ENCODE results near the gene ZCCHC3.
"Not testable (repeated sequence)": the region's sequence is repeated elsewhere in the genome, so short reads cannot be mapped to it uniquely, and the experiment has no call there.

ZCCHC3 gene

GRCh38 chr20:297098-297924 lies at the start of gene ZCCHC3:
TSS of gene ZCCHC3 (plus strand) at chr20:297570. CDS start at chr20:297587, 17 bp downstream.
- H3K9me3 Mint-ChIP-seq = no peaks in the 10 kb centered on the region
- peaks cover 44% of the 10 kb centered on the region for H3K4me1 Mint-ChIP-seq (ENCODE audit: low read depth)
- peak; percentile 87 for DNase-seq
- H3K27ac Mint-ChIP-seq = peak within 1 kb of the TSS; percentile 98
- H3K36me3 Mint-ChIP-seq (ENCODE audit: low read depth) = peaks cover 50% of the 10 kb centered on the region
- peak within 1 kb of the TSS; percentile 91 for H3K4me3 Mint-ChIP-seq
- no peaks in the 10 kb centered on the region for H3K27me3 Mint-ChIP-seq

GRCh38 chr20:251354-251753 lies 46.0 kb upstream of the ZCCHC3 start:
- Mint-ChIP-seq H3K4me3 (no peak overlapping the region), H3K9me3 (no peaks in the 10 kb centered on the region), H3K27ac (no peak overlapping the region), H3K36me3 (ENCODE audit: low read depth) (no peaks in the 10 kb centered on the region), H3K27me3 (no peaks in the 10 kb centered on the region), H3K4me1 (ENCODE audit: low read depth) (peaks cover 6% of the 10 kb centered on the region)
- DNase-seq = no peak

DNA sequence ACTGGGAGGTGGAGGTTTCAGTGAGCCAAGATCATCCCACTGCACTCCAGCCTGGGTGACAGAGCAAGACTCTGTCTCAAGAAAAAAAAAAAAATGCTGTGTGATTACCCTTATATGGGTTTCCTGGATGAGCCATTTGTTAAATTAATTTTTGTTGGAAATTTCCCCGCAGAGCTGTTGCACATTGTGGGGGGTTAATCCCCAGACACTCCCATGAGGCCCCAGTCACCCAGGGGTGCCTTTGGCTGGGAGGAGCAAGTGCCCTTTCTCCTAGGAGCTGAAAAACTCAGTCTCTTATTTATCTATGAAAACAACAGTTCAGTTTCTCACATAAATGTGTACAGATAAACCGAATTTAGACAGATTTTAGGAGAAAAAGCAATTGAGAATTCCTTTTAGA lies 44.6 kb upstream of the ZCCHC3 start:
- H3K36me3 Mint-ChIP-seq (ENCODE audit: low read depth) = no peaks in the 10 kb centered on the region
- no peak overlapping the region for H3K27ac Mint-ChIP-seq
- H3K27me3 Mint-ChIP-seq = no peaks in the 10 kb centered on the region
- no peaks in the 10 kb centered on the region for H3K9me3 Mint-ChIP-seq
- H3K4me3 Mint-ChIP-seq = no peak overlapping the region
- H3K4me1 Mint-ChIP-seq (ENCODE audit: low read depth) = peaks cover 6% of the 10 kb centered on the region
- no peak for DNase-seq

GRCh38 chr20:253447-253846 lies 43.9 kb upstream of the ZCCHC3 start:
- not testable (repeated sequence) for H3K4me3 Mint-ChIP-seq; H3K4me1 Mint-ChIP-seq (ENCODE audit: low read depth); H3K27ac Mint-ChIP-seq; DNase-seq; H3K27me3 Mint-ChIP-seq; H3K36me3 Mint-ChIP-seq (ENCODE audit: low read depth); H3K9me3 Mint-ChIP-seq

DNA sequence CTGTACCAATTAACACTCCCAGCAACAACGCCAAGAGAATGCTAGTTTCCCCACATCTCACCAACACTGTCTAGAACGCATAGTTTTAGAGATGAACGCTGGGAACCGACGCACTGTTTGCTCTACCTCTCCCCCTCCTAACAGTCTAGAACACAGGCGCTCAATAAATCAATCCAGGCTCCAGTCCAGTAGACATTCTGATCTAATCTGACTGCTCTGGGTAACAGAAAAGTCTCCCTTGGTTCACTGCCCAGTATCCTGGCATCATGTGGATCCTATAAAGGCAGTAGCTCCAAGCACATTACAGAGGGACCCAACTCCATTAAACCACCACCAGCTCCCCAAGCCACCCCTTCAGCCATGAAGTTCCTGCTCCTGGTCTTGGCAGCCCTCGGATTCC lies 40.0 kb upstream of the ZCCHC3 start, which contains the start of gene DEFB132:
Gene DEFB132 (plus strand): TSS at position 306 of the 400 bp plus-strand sequence. CDS start 55 bp downstream, at position 361.
- Mint-ChIP-seq H3K36me3 (ENCODE audit: low read depth) (no peaks in the 10 kb centered on the region), H3K27me3 (no peaks in the 10 kb centered on the region), H3K27ac (peak within 1 kb of the TSS; percentile 24), H3K4me3 (no peak within 1 kb of the TSS), H3K4me1 (ENCODE audit: low read depth) (peaks cover 12% of the 10 kb centered on the region), H3K9me3 (no peaks in the 10 kb centered on the region)
- DNase-seq = no peak

- H3K9me3 Mint-ChIP-seq = no peaks in the 10 kb centered on the region
- H3K27ac Mint-ChIP-seq = peak overlapping the region; percentile 24
- H3K4me1 Mint-ChIP-seq (ENCODE audit: low read depth) = peaks cover 12% of the 10 kb centered on the region
- no peak overlapping the region for H3K4me3 Mint-ChIP-seq
- H3K27me3 Mint-ChIP-seq = no peaks in the 10 kb centered on the region
- DNase-seq = no peak
- no peaks in the 10 kb centered on the region for H3K36me3 Mint-ChIP-seq (ENCODE audit: low read depth)
These were observed 39.0 kb upstream of the ZCCHC3 start for GRCh38 chr20:258269-258858.

GRCh38 chr20:258963-259362 lies 38.4 kb upstream of the ZCCHC3 start:
- Mint-ChIP-seq H3K27me3 (no peaks in the 10 kb centered on the region), H3K4me1 (ENCODE audit: low read depth) (peaks cover 12% of the 10 kb centered on the region), H3K9me3 (no peaks in the 10 kb centered on the region), H3K27ac (no peak overlapping the region), H3K4me3 (no peak overlapping the region), H3K36me3 (ENCODE audit: low read depth) (no peaks in the 10 kb centered on the region)
- DNase-seq = no peak

GRCh38 chr20:259981-260380 lies 37.4 kb upstream of the ZCCHC3 start:
- Mint-ChIP-seq H3K36me3 (ENCODE audit: low read depth) (no peaks in the 10 kb centered on the region), H3K4me1 (ENCODE audit: low read depth) (peaks cover 12% of the 10 kb centered on the region), H3K27ac (no peak overlapping the region), H3K4me3 (no peak overlapping the region), H3K27me3 (no peaks in the 10 kb centered on the region), H3K9me3 (no peaks in the 10 kb centered on the region)
- DNase-seq = no peak

DNA sequence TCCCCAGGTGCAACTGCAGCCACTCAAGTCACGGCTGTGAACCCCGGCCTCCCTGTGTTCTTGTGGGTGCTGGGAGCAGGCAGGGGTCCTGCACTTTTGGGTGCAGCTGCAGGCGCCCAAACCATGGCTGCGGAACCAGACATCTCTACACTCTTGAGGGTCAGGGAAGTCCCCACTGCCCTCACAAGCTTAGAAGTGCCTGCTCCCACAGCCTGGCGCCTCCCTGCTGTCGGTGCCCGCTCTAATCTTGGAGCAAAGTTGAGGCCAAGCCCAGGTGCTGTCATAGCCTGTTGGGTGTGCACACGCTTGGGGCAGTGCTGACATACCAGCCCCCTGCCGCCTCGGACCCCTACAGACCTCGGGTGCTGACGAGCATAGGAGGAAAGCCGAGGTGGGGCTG lies 33.7 kb upstream of the ZCCHC3 start:
- Mint-ChIP-seq H3K9me3 (no peaks in the 10 kb centered on the region), H3K4me3 (no peak overlapping the region), H3K27me3 (peaks cover 4% of the 10 kb centered on the region), H3K27ac (no peak overlapping the region), H3K36me3 (ENCODE audit: low read depth) (no peaks in the 10 kb centered on the region), H3K4me1 (ENCODE audit: low read depth) (peaks cover 20% of the 10 kb centered on the region)
- no peak for DNase-seq

GRCh38 chr20:266596-267562 lies 30.5 kb upstream of the ZCCHC3 start:
- Mint-ChIP-seq H3K27me3 (peaks cover 4% of the 10 kb centered on the region), H3K27ac (peak overlapping the region; percentile 63), H3K4me3 (peak overlapping the region; percentile 73), H3K9me3 (no peaks in the 10 kb centered on the region), H3K4me1 (ENCODE audit: low read depth) (peaks cover 14% of the 10 kb centered on the region), H3K36me3 (ENCODE audit: low read depth) (no peaks in the 10 kb centered on the region)
- DNase-seq = peak; percentile 95

GRCh38 chr20:270517-270916 lies 26.9 kb upstream of the ZCCHC3 start:
- H3K27ac Mint-ChIP-seq = no peak overlapping the region
- H3K4me3 Mint-ChIP-seq = no peak overlapping the region
- H3K36me3 Mint-ChIP-seq (ENCODE audit: low read depth) = no peaks in the 10 kb centered on the region
- peaks cover 14% of the 10 kb centered on the region for H3K4me1 Mint-ChIP-seq (ENCODE audit: low read depth)
- no peaks in the 10 kb centered on the region for H3K9me3 Mint-ChIP-seq
- H3K27me3 Mint-ChIP-seq = peaks cover 4% of the 10 kb centered on the region
- DNase-seq = no peak

DNA sequence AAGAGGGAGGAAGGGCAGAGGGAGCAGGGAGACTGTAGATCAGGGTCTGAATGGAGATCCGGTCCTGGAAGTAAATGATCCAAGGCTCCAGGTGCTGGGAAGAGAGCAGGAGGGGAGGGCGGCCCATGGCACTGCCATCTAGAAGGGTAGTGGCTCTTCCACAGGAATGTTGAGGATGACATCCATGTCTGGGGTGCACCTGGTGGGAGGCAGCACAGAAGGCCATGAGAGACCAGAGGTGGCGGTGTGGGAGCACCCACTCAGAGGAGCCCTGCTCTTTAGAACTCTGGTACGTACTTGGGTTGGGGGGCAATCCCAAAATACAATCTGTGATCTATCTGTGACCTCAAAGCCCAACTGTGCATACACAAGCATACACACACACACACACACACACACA lies 26.3 kb upstream of the ZCCHC3 start:
- Mint-ChIP-seq H3K4me3 (no peak overlapping the region), H3K36me3 (ENCODE audit: low read depth) (peaks cover 3% of the 10 kb centered on the region), H3K27ac (no peak overlapping the region), H3K4me1 (ENCODE audit: low read depth) (peaks cover 11% of the 10 kb centered on the region), H3K9me3 (no peaks in the 10 kb centered on the region), H3K27me3 (peaks cover 4% of the 10 kb centered on the region)
- DNase-seq = no peak

- peaks cover 8% of the 10 kb centered on the region for H3K36me3 Mint-ChIP-seq (ENCODE audit: low read depth)
- H3K27ac Mint-ChIP-seq = no peak overlapping the region
- no peak for DNase-seq
- H3K4me3 Mint-ChIP-seq = no peak overlapping the region
- H3K4me1 Mint-ChIP-seq (ENCODE audit: low read depth) = peaks cover 7% of the 10 kb centered on the region
- no peaks in the 10 kb centered on the region for H3K9me3 Mint-ChIP-seq
- H3K27me3 Mint-ChIP-seq = peaks cover under 1% of the 10 kb centered on the region
These were observed 25.8 kb upstream of the ZCCHC3 start for GRCh38 chr20:271528-271927.

DNA sequence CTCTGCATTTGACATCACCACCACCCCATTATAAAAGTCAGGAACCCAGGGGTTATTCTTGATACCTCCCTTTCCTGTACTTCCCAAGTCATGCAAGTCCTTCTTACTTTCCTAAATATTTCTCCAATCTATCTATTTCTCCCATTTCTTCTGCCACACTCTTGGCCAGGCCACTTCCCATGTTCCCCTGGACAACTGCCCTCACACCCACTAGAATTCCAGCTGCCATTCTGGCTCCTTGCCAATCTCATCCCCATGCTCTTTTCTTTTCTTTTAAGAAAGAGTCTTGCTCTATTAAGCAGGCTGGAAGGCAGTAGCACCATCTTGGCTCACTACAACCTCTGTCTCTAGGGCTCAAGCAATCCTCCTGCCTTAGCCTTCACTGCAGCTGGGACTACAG lies 24.7 kb upstream of the ZCCHC3 start:
- no peak for DNase-seq
- H3K27me3 Mint-ChIP-seq = no peaks in the 10 kb centered on the region
- H3K27ac Mint-ChIP-seq = no peak overlapping the region
- peaks cover 14% of the 10 kb centered on the region for H3K36me3 Mint-ChIP-seq (ENCODE audit: low read depth)
- H3K4me3 Mint-ChIP-seq = no peak overlapping the region
- H3K9me3 Mint-ChIP-seq = no peaks in the 10 kb centered on the region
- no peaks in the 10 kb centered on the region for H3K4me1 Mint-ChIP-seq (ENCODE audit: low read depth)
